ENCODE measurements around the gene PLEKHM3.

DNA sequence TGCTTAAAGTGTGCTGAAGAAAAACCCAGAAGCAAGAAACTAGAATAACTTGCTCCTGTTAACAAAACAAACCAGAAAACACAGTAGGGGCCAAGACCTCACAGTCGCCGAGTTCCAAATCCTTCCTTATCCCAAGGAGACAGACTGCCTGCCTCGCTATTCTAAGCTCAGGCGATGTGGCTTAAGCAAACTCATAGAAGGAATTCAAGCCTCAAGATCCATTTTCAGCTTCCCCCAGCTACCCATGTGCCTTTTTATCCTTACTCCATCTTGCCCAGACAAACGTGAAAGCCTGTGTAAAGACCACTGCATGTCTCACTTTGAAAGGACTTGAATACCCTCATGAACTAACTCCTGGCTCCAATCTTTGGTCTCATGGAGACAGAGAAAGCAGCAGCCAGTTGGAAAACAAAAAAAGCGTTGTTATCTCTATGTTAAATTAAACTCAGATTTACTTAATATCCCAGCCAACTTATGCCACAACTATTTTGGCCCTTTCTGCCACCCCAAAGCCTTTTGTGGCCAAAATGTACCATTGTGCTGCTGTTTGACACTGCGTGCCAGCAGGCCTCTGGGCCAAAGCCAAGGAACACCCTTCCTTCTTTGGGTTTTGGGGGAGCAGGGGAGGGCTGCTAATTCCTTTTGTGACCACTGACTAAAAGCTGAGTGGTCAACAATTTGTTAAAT lies 132.5 kb downstream of the PLEKHM3 start:
- TF ChIP-seq ZNF530 (tag by site-specific recombination; IDR thresholded peaks at IDR 0.05; ENCODE audit: low read depth) (no peak), ZNF274 (IDR thresholded peaks at IDR 0.05; ENCODE audit: low read length) (no peak), ZNF274 (tag by site-specific recombination; IDR thresholded peaks at IDR 0.05; ENCODE audit: borderline replicate concordance) (no peak), EGR2 (tag by site-specific recombination; IDR thresholded peaks at IDR 0.05; ENCODE audit: low read depth) (no peak), ZNF510 (tag by site-specific recombination; IDR thresholded peaks at IDR 0.05; ENCODE audit: insufficient replicate concordance) (no peak), ZNF140 (tag by site-specific recombination; IDR thresholded peaks at IDR 0.05) (no peak), SP2 (tag by site-specific recombination; IDR thresholded peaks at IDR 0.05) (no peak), ZNF629 (tag by site-specific recombination; IDR thresholded peaks at IDR 0.05) (no peak), ZNF791 (tag by site-specific recombination; IDR thresholded peaks at IDR 0.05) (no peak), ZNF239 (tag by site-specific recombination; IDR thresholded peaks at IDR 0.05) (no peak), ZNF23 (tag by site-specific recombination; IDR thresholded peaks at IDR 0.05; ENCODE audit: borderline replicate concordance) (no peak)
- TF ChIP-seq, protein P1, sequence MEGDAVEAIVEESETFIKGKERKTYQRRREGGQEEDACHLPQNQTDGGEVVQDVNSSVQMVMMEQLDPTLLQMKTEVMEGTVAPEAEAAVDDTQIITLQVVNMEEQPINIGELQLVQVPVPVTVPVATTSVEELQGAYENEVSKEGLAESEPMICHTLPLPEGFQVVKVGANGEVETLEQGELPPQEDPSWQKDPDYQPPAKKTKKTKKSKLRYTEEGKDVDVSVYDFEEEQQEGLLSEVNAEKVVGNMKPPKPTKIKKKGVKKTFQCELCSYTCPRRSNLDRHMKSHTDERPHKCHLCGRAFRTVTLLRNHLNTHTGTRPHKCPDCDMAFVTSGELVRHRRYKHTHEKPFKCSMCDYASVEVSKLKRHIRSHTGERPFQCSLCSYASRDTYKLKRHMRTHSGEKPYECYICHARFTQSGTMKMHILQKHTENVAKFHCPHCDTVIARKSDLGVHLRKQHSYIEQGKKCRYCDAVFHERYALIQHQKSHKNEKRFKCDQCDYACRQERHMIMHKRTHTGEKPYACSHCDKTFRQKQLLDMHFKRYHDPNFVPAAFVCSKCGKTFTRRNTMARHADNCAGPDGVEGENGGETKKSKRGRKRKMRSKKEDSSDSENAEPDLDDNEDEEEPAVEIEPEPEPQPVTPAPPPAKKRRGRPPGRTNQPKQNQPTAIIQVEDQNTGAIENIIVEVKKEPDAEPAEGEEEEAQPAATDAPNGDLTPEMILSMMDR (tag by site-specific recombination; IDR thresholded peaks at IDR 0.05) = no peak
- TF ChIP-seq, protein P2, sequence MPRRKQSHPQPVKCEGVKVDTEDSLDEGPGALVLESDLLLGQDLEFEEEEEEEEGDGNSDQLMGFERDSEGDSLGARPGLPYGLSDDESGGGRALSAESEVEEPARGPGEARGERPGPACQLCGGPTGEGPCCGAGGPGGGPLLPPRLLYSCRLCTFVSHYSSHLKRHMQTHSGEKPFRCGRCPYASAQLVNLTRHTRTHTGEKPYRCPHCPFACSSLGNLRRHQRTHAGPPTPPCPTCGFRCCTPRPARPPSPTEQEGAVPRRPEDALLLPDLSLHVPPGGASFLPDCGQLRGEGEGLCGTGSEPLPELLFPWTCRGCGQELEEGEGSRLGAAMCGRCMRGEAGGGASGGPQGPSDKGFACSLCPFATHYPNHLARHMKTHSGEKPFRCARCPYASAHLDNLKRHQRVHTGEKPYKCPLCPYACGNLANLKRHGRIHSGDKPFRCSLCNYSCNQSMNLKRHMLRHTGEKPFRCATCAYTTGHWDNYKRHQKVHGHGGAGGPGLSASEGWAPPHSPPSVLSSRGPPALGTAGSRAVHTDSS (tag by site-specific recombination; IDR thresholded peaks at IDR 0.05) = no peak
- TF ChIP-seq, protein P3, sequence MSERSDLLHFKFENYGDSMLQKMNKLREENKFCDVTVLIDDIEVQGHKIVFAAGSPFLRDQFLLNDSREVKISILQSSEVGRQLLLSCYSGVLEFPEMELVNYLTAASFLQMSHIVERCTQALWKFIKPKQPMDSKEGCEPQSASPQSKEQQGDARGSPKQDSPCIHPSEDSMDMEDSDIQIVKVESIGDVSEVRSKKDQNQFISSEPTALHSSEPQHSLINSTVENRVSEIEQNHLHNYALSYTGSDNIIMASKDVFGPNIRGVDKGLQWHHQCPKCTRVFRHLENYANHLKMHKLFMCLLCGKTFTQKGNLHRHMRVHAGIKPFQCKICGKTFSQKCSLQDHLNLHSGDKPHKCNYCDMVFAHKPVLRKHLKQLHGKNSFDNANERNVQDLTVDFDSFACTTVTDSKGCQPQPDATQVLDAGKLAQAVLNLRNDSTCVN (tag by site-specific recombination; optimal IDR thresholded peaks at IDR 0.05) = no peak
- TF ChIP-seq, protein P4, sequence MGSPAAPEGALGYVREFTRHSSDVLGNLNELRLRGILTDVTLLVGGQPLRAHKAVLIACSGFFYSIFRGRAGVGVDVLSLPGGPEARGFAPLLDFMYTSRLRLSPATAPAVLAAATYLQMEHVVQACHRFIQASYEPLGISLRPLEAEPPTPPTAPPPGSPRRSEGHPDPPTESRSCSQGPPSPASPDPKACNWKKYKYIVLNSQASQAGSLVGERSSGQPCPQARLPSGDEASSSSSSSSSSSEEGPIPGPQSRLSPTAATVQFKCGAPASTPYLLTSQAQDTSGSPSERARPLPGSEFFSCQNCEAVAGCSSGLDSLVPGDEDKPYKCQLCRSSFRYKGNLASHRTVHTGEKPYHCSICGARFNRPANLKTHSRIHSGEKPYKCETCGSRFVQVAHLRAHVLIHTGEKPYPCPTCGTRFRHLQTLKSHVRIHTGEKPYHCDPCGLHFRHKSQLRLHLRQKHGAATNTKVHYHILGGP (tag by site-specific recombination; IDR thresholded peaks at IDR 0.05) = no peak
